ENCODE measurements around the gene IRF6. TPM values are rescaled to one million over a fixed set of nuclear protein-coding genes. Genes with fewer than 3 reads are reported as not detected.

IRF6 gene
- total RNA-seq, 1 experiment from 2014 or later = 44.1 TPM

GRCh38 chr1:209746451-209747165 is 59.3 kb downstream of the IRF6 start:
- CTCF ChIA-PET = interaction anchor here (0.9 kb wide), 1 partner anchor 177 kb away, joined by 3 read pairs; no protein-coding TSS in a partner anchor
- peaks cover 27% of the 10 kb centered on the region for H3K4me1 Mint-ChIP-seq (ENCODE audit: low read depth, unreplicated experiment)
- no peaks in the 10 kb centered on the region for H3K27me3 Mint-ChIP-seq (ENCODE audit: unreplicated experiment)
- no TSS peak for BruUV-seq (replicated peaks)
- H3K36me3 Mint-ChIP-seq (ENCODE audit: insufficient read depth, unreplicated experiment) = no peaks in the 10 kb centered on the region
- no peak overlapping the region for H3K27ac Mint-ChIP-seq (ENCODE audit: unreplicated experiment)
- no peak for TF ChIP-seq CTCF (IDR thresholded peaks at IDR 0.05; ENCODE audit: unreplicated experiment)
- H3K9me3 Mint-ChIP-seq (ENCODE audit: low read depth, unreplicated experiment) = no peaks in the 10 kb centered on the region
- no peak overlapping the region for H3K4me3 Mint-ChIP-seq (ENCODE audit: low read depth, unreplicated experiment)
- intact Hi-C loops (cut with micrococcal nuclease; ENCODE audit: unreplicated experiment) = loop anchor here (1.0 to 5.0 kb wide), 7 partner anchors 34 to 177 kb away; partner anchors contain the start of genes LAMB3 and UTP25
- no peak for DNase-seq

DNA sequence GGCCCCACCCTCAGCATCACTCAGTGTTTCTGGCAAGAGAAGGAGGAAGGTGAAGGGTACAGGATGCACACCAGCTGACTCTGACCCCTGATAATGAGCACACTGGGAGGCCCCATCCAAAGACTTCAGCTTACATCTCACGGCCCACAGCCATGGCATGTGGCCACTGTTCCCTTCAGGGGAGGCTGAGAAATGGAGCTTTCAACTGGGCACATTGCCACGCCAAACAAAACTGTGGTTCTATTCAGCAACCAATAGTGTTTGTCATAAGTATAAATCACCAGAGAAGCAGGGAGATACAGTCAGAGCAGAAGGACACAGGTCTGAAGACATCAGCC is 62.8 kb downstream of the IRF6 start:
- CTCF ChIA-PET = interaction anchor here (0.6 kb wide), 1 partner anchor 1871 kb away, joined by 3 read pairs; no protein-coding TSS in a partner anchor
- H3K27me3 Mint-ChIP-seq (ENCODE audit: unreplicated experiment) = no peaks in the 10 kb centered on the region
- H3K27ac Mint-ChIP-seq (ENCODE audit: unreplicated experiment) = no peak overlapping the region
- no peak overlapping the region for H3K4me3 Mint-ChIP-seq (ENCODE audit: low read depth, unreplicated experiment)
- H3K36me3 Mint-ChIP-seq (ENCODE audit: insufficient read depth, unreplicated experiment) = no peaks in the 10 kb centered on the region
- no peaks in the 10 kb centered on the region for H3K9me3 Mint-ChIP-seq (ENCODE audit: low read depth, unreplicated experiment)
- peaks cover 26% of the 10 kb centered on the region for H3K4me1 Mint-ChIP-seq (ENCODE audit: low read depth, unreplicated experiment)
- intact Hi-C loops (cut with micrococcal nuclease; ENCODE audit: unreplicated experiment) = no loop called here
- TF ChIP-seq CTCF (IDR thresholded peaks at IDR 0.05; ENCODE audit: unreplicated experiment) = no peak
- no peak for DNase-seq
- BruUV-seq (replicated peaks) = no TSS peak

GRCh38 chr1:209742409-209743144 is 63.4 kb downstream of the IRF6 start:
- peaks cover 28% of the 10 kb centered on the region for H3K4me1 Mint-ChIP-seq (ENCODE audit: low read depth, unreplicated experiment)
- no peak for TF ChIP-seq CTCF (IDR thresholded peaks at IDR 0.05; ENCODE audit: unreplicated experiment)
- intact Hi-C loops (cut with micrococcal nuclease; ENCODE audit: unreplicated experiment) = no loop called here
- H3K27ac Mint-ChIP-seq (ENCODE audit: unreplicated experiment) = no peak overlapping the region
- CTCF ChIA-PET = interaction anchor here (0.6 to 1.5 kb wide), 2 partner anchors 173 to 1871 kb away, joined by 3 read pairs; no protein-coding TSS in a partner anchor
- no peak for DNase-seq
- H3K36me3 Mint-ChIP-seq (ENCODE audit: insufficient read depth, unreplicated experiment) = no peaks in the 10 kb centered on the region
- no TSS peak for BruUV-seq (replicated peaks)
- H3K27me3 Mint-ChIP-seq (ENCODE audit: unreplicated experiment) = no peaks in the 10 kb centered on the region
- H3K4me3 Mint-ChIP-seq (ENCODE audit: low read depth, unreplicated experiment) = no peak overlapping the region
- no peaks in the 10 kb centered on the region for H3K9me3 Mint-ChIP-seq (ENCODE audit: low read depth, unreplicated experiment)

- H3K4me3 Mint-ChIP-seq (ENCODE audit: low read depth, unreplicated experiment) = no peak overlapping the region
- CTCF ChIA-PET = interaction anchor here (1.5 kb wide), 1 partner anchor 172 kb away, joined by 3 read pairs; no protein-coding TSS in a partner anchor
- intact Hi-C loops (cut with micrococcal nuclease; ENCODE audit: unreplicated experiment) = no loop called here
- H3K4me1 Mint-ChIP-seq (ENCODE audit: low read depth, unreplicated experiment) = peaks cover 35% of the 10 kb centered on the region
- no peak overlapping the region for H3K27ac Mint-ChIP-seq (ENCODE audit: unreplicated experiment)
- no peaks in the 10 kb centered on the region for H3K36me3 Mint-ChIP-seq (ENCODE audit: insufficient read depth, unreplicated experiment)
- no peak for DNase-seq
- H3K9me3 Mint-ChIP-seq (ENCODE audit: low read depth, unreplicated experiment) = peaks cover 2% of the 10 kb centered on the region
- no peaks in the 10 kb centered on the region for H3K27me3 Mint-ChIP-seq (ENCODE audit: unreplicated experiment)
- TF ChIP-seq CTCF (IDR thresholded peaks at IDR 0.05; ENCODE audit: unreplicated experiment) = no peak
- no TSS peak for BruUV-seq (replicated peaks)
Observed at GRCh38 chr1:209741889-209742288, 64.1 kb downstream of the IRF6 start.
